CD4-positive, alpha-beta T cell (primary cell): ENCODE measurements around the gene SERPINA12. TPM values are rescaled to one million over a fixed set of nuclear protein-coding genes. Genes with fewer than 3 reads are reported as not detected.

ENCODE experiments used
- ATAC-seq: fragments of 200-7000 bp; cut with Tn5 transposase; one replicate; pipeline ENCODE4 v1.10.0; 2022; ENCODE audit warnings: mild to moderate bottlenecking; ENCODE audit not compliant: poor library complexity
- CTCF ChIA-PET: fragments of 350-600 bp; sonication (Branson Sonifier 250); formaldehyde crosslinking; loops from one replicate; lab custom pipeline; 2021; ENCODE audit warnings: antibody characterized with exemption, inconsistent platforms; lab: Charles Lee
- POLR2A ChIA-PET: fragments of 350-600 bp; sonication (Branson Sonifier 250); formaldehyde crosslinking; loops from one replicate; lab custom pipeline; 2021; ENCODE audit warnings: antibody characterized with exemption, inconsistent platforms; lab: Charles Lee
- DNase-seq, 14 experiments: peaks; one replicate each; pipeline ENCODE4 v3.0.0-alpha.2; 2013 to 2020; ENCODE audit warnings: mixed read lengths in 2 of 14
- H3K27ac ChIP-seq, 2 donors: one replicate each; pipeline versions ENCODE4 v1.5.1 to v1.7.0; 2013; ENCODE audit warnings: low read length in 2 of 2, low read depth in 1 of 2, mild to moderate bottlenecking in 1 of 2
- H3K27me3 ChIP-seq, 2 experiments: 1 replicate in 1 of 2; 2 replicates in 1 of 2; pipeline versions ENCODE4 v1.6.1 to v1.7.0; 2013; ENCODE audit warnings: low read length in 2 of 2, control low read depth in 1 of 2, mild to moderate bottlenecking in 1 of 2, moderate library complexity in 1 of 2; ENCODE audit not compliant: insufficient read depth in 2 of 2, control insufficient read depth in 1 of 2
- H3K36me3 ChIP-seq: one replicate; pipeline ENCODE4 v1.6.1; 2013; ENCODE audit warnings: low read length, control low read depth; ENCODE audit not compliant: insufficient read depth
- H3K4me1 ChIP-seq: one replicate; pipeline ENCODE4 v1.6.1; 2013; ENCODE audit warnings: low read length, control low read depth; ENCODE audit not compliant: insufficient read depth
- H3K4me3 ChIP-seq: one replicate; pipeline ENCODE4 v1.5.1; 2013; ENCODE audit warnings: mild to moderate bottlenecking, low read length, moderate library complexity
- H3K9me3 ChIP-seq, 2 experiments: 1 replicate in 1 of 2; 2 replicates in 1 of 2; pipeline versions ENCODE4 v1.6.1 to v1.7.0; 2013; ENCODE audit warnings: low read length in 2 of 2, mild to moderate bottlenecking in 2 of 2, control low read depth in 1 of 2, moderate library complexity in 1 of 2; ENCODE audit not compliant: control insufficient read depth in 1 of 2, insufficient read depth in 1 of 2
- H3K27ac Mint-ChIP-seq: one replicate; pipeline ENCODE4 v1.8.0; 2020; ENCODE audit warnings: mixed read lengths
- H3K27me3 Mint-ChIP-seq: one replicate; pipeline ENCODE4 v1.8.0; 2021; ENCODE audit warnings: mixed read lengths
- H3K36me3 Mint-ChIP-seq: one replicate; pipeline ENCODE4 v1.8.0; 2021; ENCODE audit warnings: low read depth, mixed read lengths
- H3K4me1 Mint-ChIP-seq: one replicate; pipeline ENCODE4 v1.8.0; 2021; ENCODE audit warnings: low read depth, mixed read lengths
- H3K4me3 Mint-ChIP-seq: one replicate; pipeline ENCODE4 v1.8.0; 2020; ENCODE audit warnings: mild to moderate bottlenecking, mixed read lengths
- H3K9me3 Mint-ChIP-seq: one replicate; pipeline ENCODE4 v1.8.0; 2020; ENCODE audit warnings: mixed read lengths
- intact Hi-C, 2 experiments: fragments of 100-400 bp; cut with DNase I in 1 of 2; cut with micrococcal nuclease in 1 of 2; formaldehyde crosslinking; loops; one replicate each; pipeline versions ENCODE4 v1.15.1 to v1.9.0; 2023 to 2025; cut with DNase I, micrococcal nuclease
- total RNA-seq, 174 experiments: library from RNA in 2 of 174; stranded (reverse) in 2 of 174; gene quantifications; one replicate each; pipeline ENCODE4 v1.2.3 and lab custom pipeline; 2021 to 2026
- TF ChIP-seq, protein P1 (sequence below): fragments of 200-600 bp; IDR thresholded peaks from one replicate; pipeline ENCODE4 v1.8.0; 2022; ENCODE audit warnings: antibody characterized with exemption, mild to moderate bottlenecking

SERPINA12 gene
- total RNA-seq, 2 experiments from 2014 or later, result not detected

GRCh38 chr14:94476023-94476422, 33.2 kb downstream of the SERPINA12 start, which contains the start of gene SERPINA9:
Gene SERPINA9 (minus strand): TSS chr14:94476197. CDS start chr14:94469840, 6,357 bp downstream.
- intact Hi-C loops, result no loop called here
- ChIA-PET POLR2A (no interaction called here), CTCF (interaction anchor here (2.7 kb wide), 1 partner anchor 10 kb away, joined by 11 read pairs; no protein-coding TSS in a partner anchor)
- H3K9me3 Mint-ChIP-seq, result peaks cover 10% of the 10 kb centered on the region
- Histone ChIP-seq H3K9me3 (peaks cover 10 to 16% of the 10 kb centered on the region in 2 experiments), H3K4me3 (no peak within 1 kb of the TSS), H3K27ac (no peak within 1 kb of the TSS), H3K4me1 (no peaks in the 10 kb centered on the region), H3K27me3 (peaks cover 0 to 3% of the 10 kb centered on the region in 2 experiments), H3K36me3 (no peaks in the 10 kb centered on the region)
- peaks cover 6% of the 10 kb centered on the region for H3K27me3 Mint-ChIP-seq
- DNase-seq (no peak), ATAC-seq (no peak)
- TF ChIP-seq, protein P1, sequence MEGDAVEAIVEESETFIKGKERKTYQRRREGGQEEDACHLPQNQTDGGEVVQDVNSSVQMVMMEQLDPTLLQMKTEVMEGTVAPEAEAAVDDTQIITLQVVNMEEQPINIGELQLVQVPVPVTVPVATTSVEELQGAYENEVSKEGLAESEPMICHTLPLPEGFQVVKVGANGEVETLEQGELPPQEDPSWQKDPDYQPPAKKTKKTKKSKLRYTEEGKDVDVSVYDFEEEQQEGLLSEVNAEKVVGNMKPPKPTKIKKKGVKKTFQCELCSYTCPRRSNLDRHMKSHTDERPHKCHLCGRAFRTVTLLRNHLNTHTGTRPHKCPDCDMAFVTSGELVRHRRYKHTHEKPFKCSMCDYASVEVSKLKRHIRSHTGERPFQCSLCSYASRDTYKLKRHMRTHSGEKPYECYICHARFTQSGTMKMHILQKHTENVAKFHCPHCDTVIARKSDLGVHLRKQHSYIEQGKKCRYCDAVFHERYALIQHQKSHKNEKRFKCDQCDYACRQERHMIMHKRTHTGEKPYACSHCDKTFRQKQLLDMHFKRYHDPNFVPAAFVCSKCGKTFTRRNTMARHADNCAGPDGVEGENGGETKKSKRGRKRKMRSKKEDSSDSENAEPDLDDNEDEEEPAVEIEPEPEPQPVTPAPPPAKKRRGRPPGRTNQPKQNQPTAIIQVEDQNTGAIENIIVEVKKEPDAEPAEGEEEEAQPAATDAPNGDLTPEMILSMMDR, result no peak
- no peak within 1 kb of the TSS for H3K27ac Mint-ChIP-seq
- no peaks in the 10 kb centered on the region for H3K36me3 Mint-ChIP-seq
- no peak within 1 kb of the TSS for H3K4me3 Mint-ChIP-seq
- H3K4me1 Mint-ChIP-seq, result no peaks in the 10 kb centered on the region

GRCh38 chr14:94474581-94475031, 34.7 kb downstream of the SERPINA12 start:
- Mint-ChIP-seq H3K9me3 (peaks cover 10% of the 10 kb centered on the region), H3K4me1 (no peaks in the 10 kb centered on the region), H3K4me3 (no peak overlapping the region), H3K27ac (no peak overlapping the region), H3K27me3 (peaks cover 6% of the 10 kb centered on the region), H3K36me3 (no peaks in the 10 kb centered on the region)
- Histone ChIP-seq H3K27me3 (peaks cover 0 to 3% of the 10 kb centered on the region in 2 experiments), H3K4me1 (no peaks in the 10 kb centered on the region), H3K4me3 (no peak overlapping the region), H3K36me3 (no peaks in the 10 kb centered on the region), H3K9me3 (peaks cover 10 to 16% of the 10 kb centered on the region in 2 experiments), H3K27ac (no peak overlapping the region)
- DNase-seq (no peak), ATAC-seq (no peak)
- ChIA-PET CTCF (no interaction called here), POLR2A (no interaction called here)
- TF ChIP-seq, protein P1, result no peak
- intact Hi-C loops, result no loop called here

DNA sequence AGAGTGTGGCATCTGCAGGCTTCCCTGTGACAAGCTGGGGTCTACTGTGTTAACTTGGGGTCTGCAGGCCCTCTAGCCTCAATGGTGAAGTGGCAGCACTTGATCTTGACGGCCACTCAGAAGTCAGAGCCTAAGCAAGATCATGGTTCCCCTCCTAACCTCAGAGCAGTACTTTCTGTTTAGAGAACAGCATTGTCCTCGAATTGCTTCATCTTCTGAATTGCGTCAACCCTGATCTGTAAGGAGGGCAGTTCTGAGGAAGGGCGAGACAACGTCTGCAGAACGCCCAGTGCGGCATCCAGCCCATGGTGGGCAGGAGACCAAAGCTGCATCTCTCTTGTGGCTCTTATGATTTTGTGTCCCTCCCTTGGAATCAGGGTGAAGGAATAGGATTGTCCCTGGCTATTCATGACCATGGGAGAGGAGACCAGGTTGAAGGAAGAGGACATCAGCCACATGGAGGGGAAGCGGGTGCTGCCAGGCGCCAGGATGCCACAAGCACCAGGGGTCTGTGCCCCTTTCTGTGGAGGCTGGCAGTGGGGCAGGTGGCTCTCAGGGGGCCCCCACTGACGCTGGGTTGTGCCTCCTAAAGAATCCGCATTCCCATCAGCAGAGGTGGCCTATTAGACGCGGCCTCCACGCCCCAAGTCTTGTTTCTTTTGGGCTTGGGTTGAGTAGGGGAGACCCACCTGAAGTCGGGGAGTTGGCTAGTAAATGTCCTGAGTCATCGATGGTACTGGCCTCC, 35.4 kb downstream of the SERPINA12 start:
- Histone ChIP-seq H3K4me1 (no peaks in the 10 kb centered on the region), H3K27ac (no peak overlapping the region), H3K4me3 (no peak overlapping the region), H3K27me3 (peaks cover 0 to 3% of the 10 kb centered on the region in 2 experiments), H3K36me3 (no peaks in the 10 kb centered on the region), H3K9me3 (peaks cover 10% of the 10 kb centered on the region in 2 experiments)
- POLR2A ChIA-PET, result no interaction called here
- Mint-ChIP-seq H3K27me3 (peaks cover 6% of the 10 kb centered on the region), H3K4me3 (no peak overlapping the region), H3K4me1 (no peaks in the 10 kb centered on the region), H3K27ac (no peak overlapping the region), H3K9me3 (peaks cover 6% of the 10 kb centered on the region), H3K36me3 (no peaks in the 10 kb centered on the region)
- intact Hi-C loops, result no loop called here
- ATAC-seq, result no peak
- CTCF ChIA-PET, result no interaction called here
- DNase-seq, result no peak
- TF ChIP-seq, protein P1, result no peak
